WTC11 (cell line): ENCODE measurements around the gene SNX10. TPM values are rescaled to one million over a fixed set of nuclear protein-coding genes. Genes with fewer than 3 reads are reported as not detected.

Experiments
- ATAC-seq: fragments of 200-7000 bp; cut with Tn5 transposase; 2 replicates; pipeline ENCODE4 v1.10.0; 2021; ENCODE audit warnings: mild to moderate bottlenecking, moderate library complexity
- CTCF ChIA-PET: fragments of 300-600 bp; sonication (Branson Sonifier 250); formaldehyde crosslinking; loops from one replicate; lab custom pipeline; 2021; ENCODE audit warnings: antibody characterized with exemption; lab: Charles Lee
- POLR2A ChIA-PET: fragments of 350-600 bp; sonication (Branson Sonifier 250); formaldehyde crosslinking; loops from one replicate; lab custom pipeline; 2021; ENCODE audit warnings: antibody characterized with exemption; lab: Charles Lee
- DNase-seq: peaks from one replicate; pipeline ENCODE4 v3.0.0; 2021; ENCODE audit warnings: low spot score
- H3K27ac Mint-ChIP-seq: 2 replicates; pipeline ENCODE4 v1.8.0; 2021; ENCODE audit warnings: mixed read lengths
- H3K27me3 Mint-ChIP-seq: 2 replicates; pipeline ENCODE4 v1.8.0; 2021; ENCODE audit warnings: low read depth, mild to moderate bottlenecking, moderate library complexity, mixed read lengths
- H3K36me3 Mint-ChIP-seq: 2 replicates; pipeline ENCODE4 v1.8.0; 2021; ENCODE audit warnings: mixed read lengths
- H3K4me1 Mint-ChIP-seq: 2 replicates; pipeline ENCODE4 v1.8.0; 2022; ENCODE audit warnings: mixed read lengths
- H3K4me3 Mint-ChIP-seq: 2 replicates; pipeline ENCODE4 v1.8.0; 2021; ENCODE audit warnings: mild to moderate bottlenecking, moderate library complexity, mixed read lengths
- H3K9me3 Mint-ChIP-seq: 2 replicates; pipeline ENCODE4 v1.8.0; 2021; ENCODE audit warnings: mixed read lengths
- KAT7 ChIP-seq: sonication (generic); formaldehyde crosslinking; IDR thresholded peaks from 2 replicates; pipeline ENCODE4 v1.8.1; 2023; ENCODE audit warnings: missing genetic modification reagents, mild to moderate bottlenecking, borderline replicate concordance
- MYBL2 ChIP-seq: sonication (generic); formaldehyde crosslinking; IDR thresholded peaks from 2 replicates; pipeline ENCODE4 v1.8.1; 2023; ENCODE audit warnings: mild to moderate bottlenecking, moderate library complexity, missing genetic modification reagents
- NFATC4 ChIP-seq: fragments of 250-450 bp; sonication (Bioruptor Pico); IDR thresholded peaks from 2 replicates; pipeline ENCODE4 v1.9.0; 2021; ENCODE audit warnings: mild to moderate bottlenecking
- PRDM15 ChIP-seq: sonication (generic); formaldehyde crosslinking; IDR thresholded peaks from 2 replicates; pipeline ENCODE4 v1.8.0; 2022; ENCODE audit warnings: missing genetic modification reagents
- RORB ChIP-seq: fragments of 250-450 bp; sonication (Bioruptor Pico); IDR thresholded peaks from 2 replicates; pipeline ENCODE4 v1.9.0; 2021; ENCODE audit warnings: mild to moderate bottlenecking
- STAT6 ChIP-seq: sonication (generic); formaldehyde crosslinking; conservative IDR thresholded peaks from 2 replicates; pipeline ENCODE4 v1.8.1; 2023; ENCODE audit warnings: mild to moderate bottlenecking, low read depth, missing genetic modification reagents, moderate library complexity
- TCF7 ChIP-seq: sonication (generic); formaldehyde crosslinking; IDR thresholded peaks from 2 replicates; pipeline ENCODE4 v1.8.0; 2022; ENCODE audit warnings: mild to moderate bottlenecking, low read depth, missing genetic modification reagents, moderate library complexity
- TEAD4 ChIP-seq: sonication (generic); formaldehyde crosslinking; IDR thresholded peaks from 2 replicates; pipeline ENCODE4 v1.8.0; 2022; ENCODE audit warnings: mild to moderate bottlenecking, missing genetic modification reagents
- ZNF317 ChIP-seq: sonication (generic); formaldehyde crosslinking; IDR thresholded peaks from 2 replicates; pipeline ENCODE4 v1.8.1; 2023; ENCODE audit warnings: low read depth, mild to moderate bottlenecking, moderate library complexity, missing genetic modification reagents, borderline replicate concordance
- total RNA-seq: library from RNA; stranded (reverse); gene quantifications from 3 replicates; pipeline ENCODE4 v1.2.3, GENCODE V29; 2021
- TF ChIP-seq, protein P1 (sequence below): fragments of 250-450 bp; sonication (Bioruptor Pico); IDR thresholded peaks from 2 replicates; pipeline ENCODE4 v1.9.0; 2021; ENCODE audit warnings: mild to moderate bottlenecking
- TF ChIP-seq, protein P2 (sequence below): sonication (generic); formaldehyde crosslinking; IDR thresholded peaks from 2 replicates; pipeline ENCODE4 v1.8.1; 2022; ENCODE audit warnings: low read depth, missing genetic modification reagents, borderline replicate concordance
- TF ChIP-seq, protein P3 (sequence below): sonication (generic); formaldehyde crosslinking; IDR thresholded peaks from 2 replicates; pipeline ENCODE4 v1.8.1; 2023; ENCODE audit warnings: mild to moderate bottlenecking, missing genetic modification reagents

Gene SNX10
- total RNA-seq, 1 experiment from 2014 or later: 10.8 TPM

DNA sequence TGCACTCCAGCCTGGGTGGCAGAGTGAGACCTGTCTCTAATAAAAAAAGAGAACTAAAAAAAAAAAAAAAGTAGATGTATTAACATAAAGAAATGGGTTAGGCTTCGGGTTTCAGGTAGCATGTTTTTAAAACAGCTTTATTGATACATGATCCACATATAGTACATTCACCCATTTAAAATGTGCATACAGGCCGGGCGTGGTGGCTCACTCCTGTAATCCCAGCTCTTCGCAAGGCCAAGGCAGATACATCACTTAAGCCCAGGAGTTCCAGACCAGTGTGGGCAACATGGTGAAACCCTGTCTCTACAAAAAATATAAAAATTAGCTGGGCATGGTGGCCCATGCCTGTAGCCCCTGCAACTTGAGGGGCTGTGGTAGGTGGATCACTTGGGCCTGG is 39.5 kb downstream of the SNX10 start:
- ChIA-PET POLR2A (no interaction called here), CTCF (interaction anchor here (1.2 kb wide), 1 partner anchor 34 kb away, joined by 3 read pairs; no protein-coding TSS in a partner anchor)
- H3K9me3 Mint-ChIP-seq: peaks cover 15% of the 10 kb centered on the region
- H3K27ac Mint-ChIP-seq: no peak overlapping the region
- no peak overlapping the region for H3K4me3 Mint-ChIP-seq
- DNase-seq (no peak), ATAC-seq (no peak)
- TF ChIP-seq NFATC4 (CRISPR knock-in tag) (no peak), PRDM15 (CRISPR knock-in tag) (no peak), TCF7 (CRISPR knock-in tag) (no peak), ZNF317 (CRISPR knock-in tag) (no peak), RORB (CRISPR knock-in tag) (no peak), KAT7 (CRISPR knock-in tag) (no peak), STAT6 (CRISPR knock-in tag) (no peak), MYBL2 (no peak)
- TF ChIP-seq, protein P1, sequence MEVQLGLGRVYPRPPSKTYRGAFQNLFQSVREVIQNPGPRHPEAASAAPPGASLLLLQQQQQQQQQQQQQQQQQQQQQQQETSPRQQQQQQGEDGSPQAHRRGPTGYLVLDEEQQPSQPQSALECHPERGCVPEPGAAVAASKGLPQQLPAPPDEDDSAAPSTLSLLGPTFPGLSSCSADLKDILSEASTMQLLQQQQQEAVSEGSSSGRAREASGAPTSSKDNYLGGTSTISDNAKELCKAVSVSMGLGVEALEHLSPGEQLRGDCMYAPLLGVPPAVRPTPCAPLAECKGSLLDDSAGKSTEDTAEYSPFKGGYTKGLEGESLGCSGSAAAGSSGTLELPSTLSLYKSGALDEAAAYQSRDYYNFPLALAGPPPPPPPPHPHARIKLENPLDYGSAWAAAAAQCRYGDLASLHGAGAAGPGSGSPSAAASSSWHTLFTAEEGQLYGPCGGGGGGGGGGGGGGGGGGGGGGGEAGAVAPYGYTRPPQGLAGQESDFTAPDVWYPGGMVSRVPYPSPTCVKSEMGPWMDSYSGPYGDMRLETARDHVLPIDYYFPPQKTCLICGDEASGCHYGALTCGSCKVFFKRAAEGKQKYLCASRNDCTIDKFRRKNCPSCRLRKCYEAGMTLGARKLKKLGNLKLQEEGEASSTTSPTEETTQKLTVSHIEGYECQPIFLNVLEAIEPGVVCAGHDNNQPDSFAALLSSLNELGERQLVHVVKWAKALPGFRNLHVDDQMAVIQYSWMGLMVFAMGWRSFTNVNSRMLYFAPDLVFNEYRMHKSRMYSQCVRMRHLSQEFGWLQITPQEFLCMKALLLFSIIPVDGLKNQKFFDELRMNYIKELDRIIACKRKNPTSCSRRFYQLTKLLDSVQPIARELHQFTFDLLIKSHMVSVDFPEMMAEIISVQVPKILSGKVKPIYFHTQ (CRISPR knock-in tag): no peak
- H3K36me3 Mint-ChIP-seq: peaks cover 6% of the 10 kb centered on the region; the same call in 1 of the 2 replicates
- peaks cover 11% of the 10 kb centered on the region for H3K4me1 Mint-ChIP-seq
- no peaks in the 10 kb centered on the region; the same call in 1 of the 2 replicates for H3K27me3 Mint-ChIP-seq

GRCh38 chr7:26331789-26332188 is 40.1 kb downstream of the SNX10 start:
- ChIA-PET CTCF (no interaction called here), POLR2A (no interaction called here)
- H3K4me3 Mint-ChIP-seq: no peak overlapping the region
- TF ChIP-seq, protein P2, sequence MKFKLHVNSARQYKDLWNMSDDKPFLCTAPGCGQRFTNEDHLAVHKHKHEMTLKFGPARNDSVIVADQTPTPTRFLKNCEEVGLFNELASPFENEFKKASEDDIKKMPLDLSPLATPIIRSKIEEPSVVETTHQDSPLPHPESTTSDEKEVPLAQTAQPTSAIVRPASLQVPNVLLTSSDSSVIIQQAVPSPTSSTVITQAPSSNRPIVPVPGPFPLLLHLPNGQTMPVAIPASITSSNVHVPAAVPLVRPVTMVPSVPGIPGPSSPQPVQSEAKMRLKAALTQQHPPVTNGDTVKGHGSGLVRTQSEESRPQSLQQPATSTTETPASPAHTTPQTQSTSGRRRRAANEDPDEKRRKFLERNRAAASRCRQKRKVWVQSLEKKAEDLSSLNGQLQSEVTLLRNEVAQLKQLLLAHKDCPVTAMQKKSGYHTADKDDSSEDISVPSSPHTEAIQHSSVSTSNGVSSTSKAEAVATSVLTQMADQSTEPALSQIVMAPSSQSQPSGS: no peak
- TF ChIP-seq TEAD4: no peak
- TF ChIP-seq, protein P3, sequence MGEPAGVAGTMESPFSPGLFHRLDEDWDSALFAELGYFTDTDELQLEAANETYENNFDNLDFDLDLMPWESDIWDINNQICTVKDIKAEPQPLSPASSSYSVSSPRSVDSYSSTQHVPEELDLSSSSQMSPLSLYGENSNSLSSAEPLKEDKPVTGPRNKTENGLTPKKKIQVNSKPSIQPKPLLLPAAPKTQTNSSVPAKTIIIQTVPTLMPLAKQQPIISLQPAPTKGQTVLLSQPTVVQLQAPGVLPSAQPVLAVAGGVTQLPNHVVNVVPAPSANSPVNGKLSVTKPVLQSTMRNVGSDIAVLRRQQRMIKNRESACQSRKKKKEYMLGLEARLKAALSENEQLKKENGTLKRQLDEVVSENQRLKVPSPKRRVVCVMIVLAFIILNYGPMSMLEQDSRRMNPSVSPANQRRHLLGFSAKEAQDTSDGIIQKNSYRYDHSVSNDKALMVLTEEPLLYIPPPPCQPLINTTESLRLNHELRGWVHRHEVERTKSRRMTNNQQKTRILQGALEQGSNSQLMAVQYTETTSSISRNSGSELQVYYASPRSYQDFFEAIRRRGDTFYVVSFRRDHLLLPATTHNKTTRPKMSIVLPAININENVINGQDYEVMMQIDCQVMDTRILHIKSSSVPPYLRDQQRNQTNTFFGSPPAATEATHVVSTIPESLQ: no peak
- ATAC-seq: no peak
- H3K4me1 Mint-ChIP-seq: peaks cover 11% of the 10 kb centered on the region
- no peak overlapping the region for H3K27ac Mint-ChIP-seq
- peaks cover 15% of the 10 kb centered on the region for H3K9me3 Mint-ChIP-seq
- no peak for DNase-seq
- no peaks in the 10 kb centered on the region; the same call in 1 of the 2 replicates for H3K27me3 Mint-ChIP-seq
- H3K36me3 Mint-ChIP-seq: peaks cover 6% of the 10 kb centered on the region; the same call in 1 of the 2 replicates
